ENCODE results near the gene CCDC8. TPM values are rescaled to one million over a fixed set of nuclear protein-coding genes. Genes with fewer than 3 reads are reported as not detected.

CCDC8 gene
- total and polyA plus RNA-seq, 10 donors = 0.46 to 4.4 (median 2.5) TPM

DNA sequence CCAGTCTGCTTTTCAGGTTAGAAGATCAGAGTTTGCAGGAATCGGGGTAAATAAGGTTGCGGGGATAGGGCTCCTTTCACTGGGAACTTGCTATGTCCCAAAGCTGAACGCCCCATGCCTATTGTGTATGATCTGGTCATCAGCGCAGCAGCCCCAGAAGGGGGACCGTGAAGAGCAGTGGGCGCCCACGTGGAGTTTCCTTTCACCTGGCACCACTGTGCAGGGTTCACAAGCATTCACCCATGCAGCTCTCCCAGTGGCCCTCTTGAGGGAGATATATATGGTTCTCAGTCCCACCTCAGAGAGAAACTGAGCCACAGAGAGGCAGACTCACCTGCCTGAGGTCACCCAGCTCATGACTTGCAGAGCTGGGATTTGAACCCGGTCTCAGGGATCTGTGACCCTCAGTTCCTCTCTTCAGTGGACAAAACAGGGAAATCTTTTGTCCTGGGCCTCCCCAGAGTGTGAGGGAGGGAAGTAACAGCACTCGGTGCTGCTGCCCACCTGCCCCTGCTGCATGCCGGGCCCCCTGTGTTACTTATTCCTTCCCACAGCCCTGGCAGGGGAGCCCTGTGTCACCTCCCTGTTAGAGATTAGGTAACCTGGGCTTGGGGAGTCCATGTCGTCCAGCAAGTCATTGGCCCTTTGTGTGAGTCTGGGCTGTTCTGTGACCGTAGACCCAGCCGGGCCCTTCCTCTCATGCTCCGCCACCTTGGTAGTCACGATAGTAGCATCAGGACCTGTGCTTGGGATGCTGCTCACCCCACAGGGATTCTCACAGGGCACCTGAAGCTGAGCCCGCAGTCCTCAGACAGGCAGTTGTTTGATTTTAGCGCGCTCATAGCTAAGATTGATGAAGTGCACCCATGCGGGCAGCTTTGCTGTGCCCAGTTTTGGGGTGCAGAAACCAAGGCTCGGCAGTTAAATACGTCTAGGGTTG, 38.6 kb downstream of the CCDC8 start:
- WGBS, 5 donors = 84 to 96% (median 90%) methylated on average over 15 to 21 of the region's 21 CpGs
- no peak overlapping the region for H3K27ac ChIP-seq

DNA sequence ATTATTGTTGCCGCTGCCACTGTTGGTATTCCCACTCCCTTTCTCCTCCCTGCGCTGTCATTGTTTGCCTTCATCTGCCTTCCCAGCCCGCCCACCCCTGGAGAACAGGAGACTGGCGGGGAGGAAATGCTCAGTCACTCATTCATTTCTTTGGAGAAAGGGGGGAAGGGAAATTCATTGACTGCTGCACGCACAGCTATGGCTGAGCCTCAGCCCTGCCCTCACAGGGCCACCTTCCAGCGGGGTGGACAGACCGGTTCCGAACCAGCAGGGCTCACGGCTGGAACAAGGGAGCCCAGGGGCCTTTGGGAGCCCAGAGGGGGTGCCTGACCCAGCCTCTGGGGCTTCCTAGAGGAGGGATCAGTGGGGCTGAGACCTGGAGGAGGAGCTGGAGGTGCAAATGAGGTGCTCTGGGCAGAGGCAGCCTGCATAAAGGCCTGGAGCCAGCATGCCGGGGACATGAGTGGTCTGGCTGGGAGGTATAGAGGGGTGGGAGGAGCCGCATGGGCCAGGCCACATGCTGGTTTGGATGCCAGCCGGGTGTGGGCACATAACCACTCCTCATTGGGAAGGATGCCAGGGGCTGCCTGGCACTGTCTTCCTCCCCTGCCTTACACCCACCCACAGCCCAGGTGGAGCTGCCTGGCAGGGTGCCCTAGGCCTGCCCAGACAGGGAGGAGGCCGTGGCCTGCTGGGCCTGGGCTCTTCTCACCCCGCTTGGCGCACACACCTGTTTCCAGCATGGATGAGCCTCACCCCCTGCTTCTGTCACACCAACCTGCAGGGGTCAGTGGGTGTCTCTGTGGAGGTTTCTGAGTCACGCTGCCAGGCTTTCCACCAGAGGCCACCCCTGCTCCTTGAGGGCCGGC, 39.6 kb downstream of the CCDC8 start:
- Histone ChIP-seq H3K4me1 (peaks cover 4 to 67% (median 32%) of the 10 kb centered on the region in 6 donors), H3K27me3 (replicated peaks in 1 of 7) (no peaks in the 10 kb centered on the region), H3K9me3 (no peaks in the 10 kb centered on the region), H3K4me3 (no peak overlapping the region), H3K27ac (peak overlapping the region in 1 of 8 donors; percentile 29), H3K36me3 (peaks cover 0 to 96% (median 32%) of the 10 kb centered on the region in 6 donors)
- TF ChIP-seq POLR2AphosphoS5 (IDR thresholded peaks at IDR 0.05) (peak in 2 of 3 donors; percentile 22 to 46), POLR2A (IDR thresholded peaks at IDR 0.05) (no peak)
- TF ChIP-seq, protein P1, sequence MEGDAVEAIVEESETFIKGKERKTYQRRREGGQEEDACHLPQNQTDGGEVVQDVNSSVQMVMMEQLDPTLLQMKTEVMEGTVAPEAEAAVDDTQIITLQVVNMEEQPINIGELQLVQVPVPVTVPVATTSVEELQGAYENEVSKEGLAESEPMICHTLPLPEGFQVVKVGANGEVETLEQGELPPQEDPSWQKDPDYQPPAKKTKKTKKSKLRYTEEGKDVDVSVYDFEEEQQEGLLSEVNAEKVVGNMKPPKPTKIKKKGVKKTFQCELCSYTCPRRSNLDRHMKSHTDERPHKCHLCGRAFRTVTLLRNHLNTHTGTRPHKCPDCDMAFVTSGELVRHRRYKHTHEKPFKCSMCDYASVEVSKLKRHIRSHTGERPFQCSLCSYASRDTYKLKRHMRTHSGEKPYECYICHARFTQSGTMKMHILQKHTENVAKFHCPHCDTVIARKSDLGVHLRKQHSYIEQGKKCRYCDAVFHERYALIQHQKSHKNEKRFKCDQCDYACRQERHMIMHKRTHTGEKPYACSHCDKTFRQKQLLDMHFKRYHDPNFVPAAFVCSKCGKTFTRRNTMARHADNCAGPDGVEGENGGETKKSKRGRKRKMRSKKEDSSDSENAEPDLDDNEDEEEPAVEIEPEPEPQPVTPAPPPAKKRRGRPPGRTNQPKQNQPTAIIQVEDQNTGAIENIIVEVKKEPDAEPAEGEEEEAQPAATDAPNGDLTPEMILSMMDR (IDR thresholded peaks at IDR 0.05 in 8 of 11, conservative IDR thresholded peaks at IDR 0.05 in 3 of 11) = no peak
- 62 to 74% (median 69%) methylated on average over 14 to 17 of the region's 17 CpGs for WGBS, 5 donors
- DNase-seq = no peak
- intact Hi-C loops (cut with DNase I; ENCODE audit: low total_unique reads) = no loop called here

More for the DNA sequence above, 38.6 kb downstream of the CCDC8 start:
- Histone ChIP-seq H3K4me1 (peaks cover 4 to 62% (median 32%) of the 10 kb centered on the region in 6 donors), H3K9me3 (no peaks in the 10 kb centered on the region), H3K36me3 (peaks cover 0 to 98% (median 40%) of the 10 kb centered on the region in 6 donors), H3K4me3 (no peak overlapping the region), H3K27me3 (replicated peaks in 1 of 7) (no peaks in the 10 kb centered on the region)
- intact Hi-C loops (cut with DNase I; ENCODE audit: low total_unique reads) = no loop called here
- DNase-seq = no peak
- TF ChIP-seq POLR2AphosphoS5 (IDR thresholded peaks at IDR 0.05) (no peak), POLR2A (IDR thresholded peaks at IDR 0.05) (no peak)
- TF ChIP-seq, protein P1 (IDR thresholded peaks at IDR 0.05 in 8 of 11, conservative IDR thresholded peaks at IDR 0.05 in 3 of 11) = no peak

DNA sequence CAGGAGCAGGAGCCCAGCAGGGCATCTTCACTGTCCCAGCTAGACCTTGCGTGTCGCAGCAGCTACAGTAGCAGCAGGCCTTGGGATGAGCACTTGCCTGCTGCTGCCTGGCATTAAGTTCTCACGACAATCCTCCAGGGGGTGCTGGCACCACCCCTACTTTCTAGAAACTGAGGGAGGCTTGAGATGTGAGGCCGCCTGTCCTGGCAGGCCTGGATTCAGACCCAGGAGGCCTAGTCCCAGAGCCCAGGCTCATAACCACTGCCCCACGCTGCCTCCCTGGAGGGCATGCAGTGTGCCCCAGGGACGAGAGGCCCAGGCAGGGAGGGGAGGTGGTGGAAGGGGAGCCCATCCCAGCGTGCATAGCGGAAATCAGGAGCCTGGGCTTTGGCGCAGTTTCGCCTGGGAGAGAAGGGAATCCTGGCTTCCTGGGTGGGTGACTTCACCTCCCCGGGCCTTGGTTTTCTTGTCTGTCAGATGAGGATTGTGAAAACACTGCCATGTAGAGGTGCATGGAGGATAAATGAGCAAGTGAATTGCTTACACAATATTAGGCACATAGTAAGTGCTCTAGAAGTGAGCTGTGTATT, 40.4 kb downstream of the CCDC8 start:
- no peak for DNase-seq
- Histone ChIP-seq H3K4me1 (peaks cover 4 to 67% (median 34%) of the 10 kb centered on the region in 6 donors), H3K36me3 (peaks cover 0 to 96% (median 28%) of the 10 kb centered on the region in 6 donors), H3K27me3 (replicated peaks in 1 of 7) (no peaks in the 10 kb centered on the region), H3K9me3 (no peaks in the 10 kb centered on the region), H3K27ac (peak overlapping the region in 1 of 8 donors; percentile 29), H3K4me3 (no peak overlapping the region)
- WGBS, 5 donors = 78 to 94% (median 84%) methylated on average over 9 to 11 of the region's 11 CpGs
- intact Hi-C loops (cut with DNase I; ENCODE audit: low total_unique reads) = no loop called here
- peak in 2 of 3 donors; percentile 12 to 38 for TF ChIP-seq POLR2AphosphoS5 (IDR thresholded peaks at IDR 0.05)
- TF ChIP-seq, protein P1 (IDR thresholded peaks at IDR 0.05 in 8 of 11, conservative IDR thresholded peaks at IDR 0.05 in 3 of 11) = no peak
